Right lobe of liver (tissue), 6 donors: ENCODE results near the gene PROZ. TPM values are rescaled to one million over a fixed set of nuclear protein-coding genes. Genes with fewer than 3 reads are reported as not detected.

Experiments
- ATAC-seq, 4 donors: fragments of 200-7000 bp; cut with Tn5 transposase; one replicate each; pipeline ENCODE4 v1.9.1; 2020; ENCODE audit warnings: mild to moderate bottlenecking in 4 of 4, moderate library complexity in 4 of 4
- DNase-seq, 3 donors: peaks; one replicate each; pipeline ENCODE4 v3.0.0-alpha.2; 2020
- H3K27ac ChIP-seq, 3 donors: fragments of 200-600 bp; one replicate each; pipeline ENCODE4 v1.8.0; 2022
- H3K27me3 ChIP-seq, 2 donors: fragments of 200-600 bp; one replicate each; pipeline ENCODE4 v1.8.0; 2022
- H3K36me3 ChIP-seq, 4 donors: fragments of 200-600 bp; sonication (generic) in 1 of 4; one replicate each; pipeline versions ENCODE4 v1.5.1 to v1.8.0; 2017 to 2022; ENCODE audit warnings: control low read depth in 1 of 4
- H3K4me1 ChIP-seq, 4 donors: fragments of 200-600 bp; sonication (generic) in 1 of 4; one replicate each; pipeline versions ENCODE4 v1.5.1 to v1.8.0; 2017 to 2022; ENCODE audit warnings: control low read depth in 1 of 4
- H3K4me3 ChIP-seq, 3 donors: fragments of 200-600 bp; one replicate each; pipeline ENCODE4 v1.8.0; 2022
- H3K9me3 ChIP-seq, 4 donors: fragments of 200-600 bp; sonication (generic) in 1 of 4; one replicate each; pipeline versions ENCODE4 v1.5.1 to v1.8.0; 2017 to 2022; ENCODE audit warnings: control low read depth in 1 of 4
- CTCF ChIP-seq, 4 donors: fragments of 200-600 bp in 3 of 4; fragments of 450-650 bp in 1 of 4; IDR thresholded peaks; one replicate each; pipeline versions ENCODE4 v1.5.1 to v1.8.0; 2016 to 2022; ENCODE audit warnings: antibody characterized with exemption in 4 of 4, mild to moderate bottlenecking in 2 of 4
- POLR2A ChIP-seq: fragments of 450-650 bp; IDR thresholded peaks from one replicate; pipeline ENCODE4 v1.6.1; 2017; ENCODE audit warnings: antibody characterized with exemption, mild to moderate bottlenecking
- WGBS: methylation state at CpG from one replicate; pipeline ENCODE4 v1.1.6; 2018; ENCODE audit warnings: low coverage, low lambda C conversion rate; ENCODE audit not compliant: insufficient coverage; ENCODE audit errors: missing lambda C conversion rate; 5-methylcytosine and 5-hydroxymethylcytosine counted together
- intact Hi-C, 2 donors: fragments of 100-400 bp; cut with DNase I; formaldehyde crosslinking; loops; one replicate each; pipeline versions ENCODE4 v1.11.2 to v1.14.1; 2022
- total RNA-seq, 6 experiments: library from RNA; depleted of rRNA in 2 of 6; stranded (reverse); fragments of >200 nt in 2 of 6; fragmentation: NEBNext Ultra II Directional in 3 of 6; extraction: Animal tissue kit (Norgen Biotek cat#: 25700) in 3 of 6; gene quantifications; one replicate each; pipeline versions ENCODE4 v1.1.0 to v1.2.4, GENCODE V29; 2016 to 2023
- donor health status: DM: no; HTN: yes; CAD: no.
- donor health status: DM: no; HTN: no; CAD: no.
- donor health status: DM: no; HTN: no; CAD: no.
- donor health status: DM: no; HTN: yes; CAD: no.
- donor health status: DM: no; HTN: yes; CAD: no.

PROZ gene
- total RNA-seq, 6 experiments from 2014 or later, result 11.2 to 71.2 (median 56.9) TPM

- WGBS, result 100% methylated on average over 1 of the region's 9 CpGs
- Histone ChIP-seq H3K9me3 (no peaks in the 10 kb centered on the region), H3K4me1 (peaks cover 0 to 9% (median 5%) of the 10 kb centered on the region in 4 donors), H3K27me3 (no peaks in the 10 kb centered on the region), H3K36me3 (peaks cover 0 to 11% (median 0%) of the 10 kb centered on the region in 4 donors), H3K27ac (no peak overlapping the region), H3K4me3 (no peak overlapping the region)
- peak in 1 of 3 donors; percentile 44 for DNase-seq
- intact Hi-C loops, result no loop called here
- ATAC-seq, result no peak
- TF ChIP-seq CTCF (IDR thresholded peaks at IDR 0.05) (no peak), POLR2A (no peak)
These were observed 11.7 kb upstream of the PROZ start for GRCh38 chr13:113146750-113147149.

- no peaks in the 10 kb centered on the region for H3K9me3 ChIP-seq
- intact Hi-C loops, result no loop called here
- TF ChIP-seq CTCF (IDR thresholded peaks at IDR 0.05) (no peak), POLR2A (no peak)
- H3K36me3 ChIP-seq, result peaks cover 0 to 11% (median 0%) of the 10 kb centered on the region in 4 donors
- no peak overlapping the region for H3K4me3 ChIP-seq
- H3K27ac ChIP-seq, result no peak overlapping the region
- H3K27me3 ChIP-seq, result no peaks in the 10 kb centered on the region
- DNase-seq (no peak), ATAC-seq (no peak)
- WGBS, result 100% methylated on average over 1 of the region's 8 CpGs
- peaks cover 0 to 9% (median 5%) of the 10 kb centered on the region in 4 donors for H3K4me1 ChIP-seq
These were observed 11.2 kb upstream of the PROZ start for GRCh38 chr13:113147206-113147605.

- no peaks in the 10 kb centered on the region for H3K27me3 ChIP-seq
- TF ChIP-seq POLR2A, result no peak
- TF ChIP-seq CTCF (IDR thresholded peaks at IDR 0.05), result no peak
- no peaks in the 10 kb centered on the region for H3K9me3 ChIP-seq
- 89% methylated on average over 13 of the region's 13 CpGs for WGBS
- ATAC-seq (no peak), DNase-seq (no peak)
- peak overlapping the region in 1 of 3 donors; percentile 100 for H3K27ac ChIP-seq
- intact Hi-C loops, result no loop called here
- H3K36me3 ChIP-seq, result peaks cover 0 to 11% (median 0%) of the 10 kb centered on the region in 4 donors
- H3K4me3 ChIP-seq, result no peak overlapping the region
- H3K4me1 ChIP-seq, result peaks cover 0 to 9% (median 5%) of the 10 kb centered on the region in 4 donors
These were observed 10.0 kb upstream of the PROZ start for GRCh38 chr13:113148407-113148806.

- Histone ChIP-seq H3K27me3 (no peaks in the 10 kb centered on the region), H3K4me3 (no peak overlapping the region), H3K9me3 (no peaks in the 10 kb centered on the region), H3K36me3 (peaks cover 0 to 10% (median 0%) of the 10 kb centered on the region in 4 donors), H3K27ac (peak overlapping the region; percentile 84 to 100 (median 99)), H3K4me1 (peaks cover 0 to 9% (median 5%) of the 10 kb centered on the region in 4 donors)
- no CpG with 5 or more reads among the region's 38 CpGs for WGBS
- no peak for TF ChIP-seq POLR2A
- TF ChIP-seq CTCF (IDR thresholded peaks at IDR 0.05), result no peak
- DNase-seq, result no peak
- intact Hi-C loops, result no loop called here
- ATAC-seq, result no peak
These were observed 9.4 kb upstream of the PROZ start for GRCh38 chr13:113148940-113149503.
